HG03520 (cell line): ENCODE data around the gene TM7SF2.

Source experiments
- ATAC-seq: cut with Tn5 transposase; IDR thresholded peaks from one replicate; pipeline ENCODE4 v1.9.1; 2021; ENCODE audit warnings: mild to moderate bottlenecking, moderate library complexity; ENCODE audit not compliant: unreplicated experiment

Gene TM7SF2

GRCh38 chr11:65150509-65151299, 39.0 kb downstream of the TM7SF2 start:
- no peak for ATAC-seq

GRCh38 chr11:65151331-65151899, 39.7 kb downstream of the TM7SF2 start:
- no peak for ATAC-seq

GRCh38 chr11:65152122-65152521, 40.5 kb downstream of the TM7SF2 start:
- ATAC-seq, result no peak

- ATAC-seq, result no peak
These were observed 44.6 kb downstream of the TM7SF2 start for GRCh38 chr11:65156256-65156655.

GRCh38 chr11:65156926-65157325, 45.3 kb downstream of the TM7SF2 start:
- ATAC-seq, result no peak

GRCh38 chr11:65157336-65157735, 45.7 kb downstream of the TM7SF2 start:
- ATAC-seq, result no peak

GRCh38 chr11:65159012-65159411, 47.3 kb downstream of the TM7SF2 start:
- no peak for ATAC-seq

- no peak for ATAC-seq
These were observed 49.0 kb downstream of the TM7SF2 start for GRCh38 chr11:65160643-65161042.

- no peak for ATAC-seq
These were observed 52.0 kb downstream of the TM7SF2 start for GRCh38 chr11:65163684-65164083.
